HG03439 (cell line): Measurements from ENCODE around the gene ANKRD29.
"Not testable (repeated sequence)": the region's sequence is repeated elsewhere in the genome, so short reads cannot be mapped to it uniquely, and the experiment has no call there.

Experiments
- ATAC-seq: cut with Tn5 transposase; IDR thresholded peaks from one replicate; pipeline ENCODE4 v1.9.1; 2021; ENCODE audit warnings: mild to moderate bottlenecking, moderate library complexity; ENCODE audit not compliant: unreplicated experiment

Gene ANKRD29

DNA sequence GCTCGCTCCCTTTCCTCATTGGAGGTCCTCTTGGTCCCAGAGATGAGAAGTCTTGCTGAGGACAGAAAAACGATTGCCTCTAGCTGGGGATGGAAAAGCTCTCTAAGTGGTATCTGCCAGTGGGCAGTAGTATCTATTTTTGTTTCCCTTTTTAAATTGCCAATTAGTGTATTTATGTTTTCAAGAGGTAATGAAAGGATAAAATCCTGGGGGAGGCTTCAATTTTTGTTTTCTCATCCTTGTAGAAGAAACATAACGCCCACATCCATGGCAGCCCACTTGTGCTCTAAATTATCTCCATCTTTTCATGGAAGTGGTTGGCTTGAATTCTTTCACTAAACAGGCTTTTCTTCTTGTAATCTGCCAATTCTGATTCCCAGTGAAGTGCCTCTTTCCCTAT is 14.3 kb downstream of the ANKRD29 start:
- ATAC-seq = no peak

- no peak for ATAC-seq
Measured at GRCh38 chr18:23646282-23646681, 16.4 kb downstream of the ANKRD29 start.

DNA sequence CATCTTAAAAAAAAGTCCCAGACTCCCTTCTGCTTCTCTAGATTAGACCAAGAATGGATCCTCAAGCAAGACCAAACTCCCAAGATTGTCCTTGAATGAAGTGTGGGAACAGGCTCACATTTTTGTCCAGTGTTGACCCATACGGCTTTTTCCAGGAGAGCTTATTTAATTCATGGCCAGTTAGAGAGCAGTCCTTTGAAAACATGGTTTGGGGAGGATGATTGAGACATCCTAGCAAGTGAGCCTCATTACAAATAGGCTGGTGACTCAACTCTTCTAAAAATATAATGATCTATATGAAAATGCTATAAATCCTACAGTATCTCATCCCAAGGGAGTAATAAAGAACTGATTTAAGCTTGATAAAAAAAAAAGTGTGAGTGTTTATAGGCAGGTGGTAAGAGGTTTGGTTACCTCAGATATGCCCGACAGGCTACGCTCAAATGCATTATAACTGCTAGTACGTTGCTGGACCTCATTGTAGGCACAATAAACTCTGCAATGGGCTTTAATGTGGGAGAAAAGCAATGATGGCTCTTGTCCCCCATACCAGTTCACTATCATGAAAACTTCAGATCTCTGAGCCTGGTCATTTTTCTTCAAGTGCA is 17.0 kb downstream of the ANKRD29 start:
- ATAC-seq = no peak

DNA sequence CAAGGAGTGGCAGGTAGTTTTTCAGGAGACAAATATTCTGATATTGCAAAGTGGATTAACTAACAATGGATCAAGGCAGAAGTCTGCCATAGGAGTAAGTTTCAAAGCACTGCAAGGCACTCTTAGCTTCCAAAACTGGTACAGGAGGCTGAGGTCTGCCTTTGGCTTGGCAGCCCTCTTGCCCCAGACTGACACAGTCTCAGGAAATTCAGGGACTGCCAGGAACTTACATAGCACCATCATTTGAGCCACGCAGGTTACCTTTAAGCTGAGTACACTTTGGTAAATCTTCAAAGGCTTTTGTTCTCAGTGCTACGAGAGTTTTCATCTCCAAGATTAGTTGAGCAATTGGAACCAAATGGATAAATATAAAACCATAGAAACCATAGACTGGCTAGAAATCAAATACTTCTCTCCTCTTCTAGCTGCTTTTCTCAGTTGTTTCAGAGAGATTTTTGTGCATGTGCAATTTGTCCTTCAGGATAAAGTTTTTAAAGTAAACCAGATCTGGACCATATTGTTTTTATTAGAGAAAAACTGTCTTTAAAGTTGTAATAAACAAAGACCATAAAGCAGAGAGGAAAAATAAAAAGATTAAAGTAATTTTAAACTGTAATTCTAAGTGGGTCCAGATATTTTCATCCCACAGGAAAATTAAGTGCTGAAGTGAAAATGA is 18.8 kb downstream of the ANKRD29 start:
- ATAC-seq = no peak

- no peak for ATAC-seq
Measured at GRCh38 chr18:23641937-23642666, 20.6 kb downstream of the ANKRD29 start.

DNA sequence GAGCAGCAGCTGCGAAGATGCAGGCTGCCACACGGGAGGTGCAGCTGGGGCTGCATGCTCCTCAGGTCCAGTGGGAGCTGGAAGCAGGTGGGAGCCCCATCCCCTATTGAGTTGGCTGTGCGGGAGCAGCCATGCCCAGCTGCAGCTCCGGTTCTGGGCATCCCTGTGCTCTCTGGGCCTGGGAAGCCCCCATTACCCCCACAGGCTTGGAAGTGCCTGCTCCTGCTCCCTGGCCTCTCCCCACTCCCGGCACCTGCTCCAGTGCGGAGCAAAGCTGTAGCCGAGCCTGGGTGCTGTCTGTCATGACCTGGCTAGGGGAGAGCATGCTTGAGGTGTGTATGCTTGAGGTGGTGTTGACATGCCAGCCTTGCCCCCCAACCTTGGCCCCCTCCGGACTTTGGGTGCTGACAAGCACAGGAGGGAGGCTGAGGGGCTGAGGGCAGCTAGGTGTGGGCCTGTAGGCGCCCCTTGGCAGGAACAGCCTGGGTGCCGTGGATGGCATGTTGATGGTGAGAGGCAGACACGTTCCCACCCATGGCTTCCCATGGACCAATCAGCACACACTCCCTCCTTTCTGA is 21.5 kb downstream of the ANKRD29 start:
- no peak for ATAC-seq

GRCh38 chr18:23640052-23640451 is 22.7 kb downstream of the ANKRD29 start:
- ATAC-seq = no peak

- not testable (repeated sequence) for ATAC-seq
Measured at GRCh38 chr18:23636433-23636832, 26.3 kb downstream of the ANKRD29 start.

- ATAC-seq = no peak
Measured at GRCh38 chr18:23636071-23636399, 26.7 kb downstream of the ANKRD29 start.

DNA sequence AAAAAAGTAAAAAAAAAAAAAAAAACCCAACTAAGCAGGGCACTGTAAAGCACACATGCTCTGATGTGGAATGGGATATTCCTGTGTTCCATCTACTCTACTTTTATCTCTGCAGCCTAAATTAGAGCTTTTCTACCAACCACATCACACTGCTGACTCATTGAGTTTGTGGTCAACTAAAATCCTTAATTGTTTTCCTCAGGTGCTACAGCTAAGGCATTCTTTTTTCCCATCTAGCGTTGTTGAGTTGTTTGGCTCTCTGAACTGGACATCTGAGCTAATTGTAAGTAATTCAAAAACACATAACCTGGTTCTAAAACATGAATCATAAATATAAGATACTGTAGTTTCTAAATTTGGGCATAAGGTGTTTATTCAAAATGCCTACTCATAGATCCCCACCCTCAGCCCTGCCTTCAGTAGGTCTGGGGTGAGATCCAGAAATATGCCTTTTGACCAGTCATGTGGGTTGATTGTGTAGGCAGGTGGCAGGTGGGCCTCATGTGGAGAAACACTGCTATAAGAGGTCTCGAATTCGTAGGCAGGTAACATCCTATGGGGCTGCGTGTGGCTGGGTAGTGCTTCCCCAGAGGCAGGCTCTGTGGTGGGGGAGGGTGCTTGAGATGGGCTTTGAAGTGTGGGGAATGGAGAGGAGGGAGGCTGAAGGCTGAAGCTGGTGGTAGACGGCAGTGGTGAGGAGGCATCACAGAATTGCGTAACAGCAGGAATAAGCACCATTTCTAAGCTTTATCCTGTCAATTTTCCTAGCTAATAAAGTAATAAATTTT is 27.2 kb downstream of the ANKRD29 start:
- ATAC-seq = no peak

DNA sequence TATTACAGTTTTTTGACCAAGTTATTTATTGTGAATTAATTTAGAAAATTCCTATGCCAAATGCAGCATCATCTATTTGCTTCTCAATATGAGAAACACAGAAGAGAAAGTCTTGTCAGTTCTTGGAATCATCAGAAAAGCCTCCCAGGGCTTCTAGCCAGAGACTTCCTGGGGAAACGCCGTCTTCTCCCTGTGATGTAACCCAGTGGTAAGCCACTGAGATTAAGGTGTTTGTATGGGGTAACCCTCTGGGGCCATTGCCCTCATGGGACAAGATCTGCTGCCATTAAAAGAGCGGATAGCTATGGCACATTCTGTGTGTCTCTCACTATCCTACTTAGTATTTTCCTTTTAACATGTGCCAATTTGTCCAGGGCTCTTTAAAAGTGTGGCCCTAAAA is 28.0 kb downstream of the ANKRD29 start:
- ATAC-seq = no peak

GRCh38 chr18:23632615-23633014 is 30.1 kb downstream of the ANKRD29 start:
- no peak for ATAC-seq

DNA sequence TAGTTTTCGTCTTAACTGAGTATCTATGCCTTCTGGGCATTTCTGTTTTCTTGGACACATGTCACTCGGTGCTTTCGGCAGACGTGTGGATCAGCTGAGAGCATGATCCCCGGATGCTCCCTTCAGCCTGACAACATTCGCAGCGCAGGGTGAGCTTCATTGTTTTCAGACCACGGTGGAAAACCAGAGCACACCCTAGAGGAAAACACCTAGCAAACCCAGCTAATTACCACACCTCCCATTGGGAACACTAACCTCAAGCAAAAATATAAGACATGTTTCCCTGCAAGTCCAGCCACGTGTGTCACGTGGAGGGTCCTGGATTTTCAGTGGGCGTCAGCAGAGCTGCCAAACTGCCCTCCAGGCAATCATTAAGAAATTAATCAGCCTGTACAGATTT is 31.0 kb downstream of the ANKRD29 start:
- ATAC-seq = no peak

DNA sequence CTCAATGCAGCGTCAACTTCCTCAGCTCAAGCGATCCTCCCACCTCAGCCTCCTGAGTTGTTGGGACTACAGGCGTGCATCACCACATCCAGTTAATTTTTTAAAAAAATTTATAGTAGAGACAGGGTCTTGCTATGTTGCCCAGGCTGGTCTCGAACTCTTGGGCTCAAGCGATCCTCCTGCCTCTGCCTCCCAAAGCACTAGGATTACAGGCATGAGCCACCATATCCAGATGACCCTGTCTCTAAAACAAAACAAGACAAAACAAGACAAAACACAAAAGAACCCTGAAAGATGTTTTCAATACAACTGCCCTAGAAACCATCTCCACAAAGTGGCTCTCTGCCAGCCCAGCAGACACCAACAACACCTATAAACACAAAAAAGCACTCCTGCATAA is 31.4 kb downstream of the ANKRD29 start:
- ATAC-seq = no peak

DNA sequence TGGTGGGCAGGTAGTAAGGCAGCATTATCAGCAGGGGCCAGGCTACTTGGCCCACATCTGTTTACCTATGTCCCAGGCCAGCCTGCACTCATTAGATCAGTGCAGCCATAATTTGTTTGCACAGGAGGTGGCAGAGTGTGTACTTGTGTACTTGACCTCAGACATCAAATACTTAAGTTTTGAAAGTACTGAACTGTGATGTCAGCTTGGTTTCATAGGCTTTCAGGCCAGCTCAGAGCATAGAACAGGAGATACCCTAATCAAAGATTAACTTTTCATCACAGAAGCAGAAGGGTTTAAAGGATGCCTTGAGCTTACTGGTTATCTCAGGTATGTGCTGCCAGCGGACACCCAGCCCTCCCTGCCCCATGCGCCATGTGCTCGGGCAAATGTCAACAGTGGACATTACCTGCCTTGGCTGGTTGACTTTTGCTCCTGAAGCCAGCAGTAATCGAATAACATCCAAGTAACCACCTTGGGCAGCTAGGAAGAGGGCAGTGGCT is 33.2 kb downstream of the ANKRD29 start:
- no peak for ATAC-seq

GRCh38 chr18:23627970-23628369 is 34.7 kb downstream of the ANKRD29 start:
- ATAC-seq = no peak

GRCh38 chr18:23627321-23627720 is 35.4 kb downstream of the ANKRD29 start:
- no peak for ATAC-seq

- ATAC-seq = no peak
Measured at GRCh38 chr18:23626451-23627279, 36.0 kb downstream of the ANKRD29 start.

- ATAC-seq = no peak
Measured at GRCh38 chr18:23623040-23623439, 39.7 kb downstream of the ANKRD29 start.

GRCh38 chr18:23619388-23619881 is 43.3 kb downstream of the ANKRD29 start:
- ATAC-seq = no peak
